DND-41 (cell line): Measurements from ENCODE around the gene SEMA6B.
"Not testable (repeated sequence)": the region's sequence is repeated elsewhere in the genome, so short reads cannot be mapped to it uniquely, and the experiment has no call there.

ENCODE experiments used
- ATAC-seq: fragments of 200-7000 bp; cut with Tn5 transposase; 3 replicates; pipeline ENCODE4 v1.9.1; 2021; ENCODE audit warnings: low read depth; ENCODE audit not compliant: insufficient read depth
- DNase-seq: peaks from one replicate; pipeline ENCODE4 v3.0.0-alpha.2; 2020
- H2AFZ ChIP-seq: 2 replicates; pipeline ENCODE4 v1.6.0; 2012; ENCODE audit warnings: low read depth, low read length
- H3K27ac ChIP-seq: 2 replicates; pipeline ENCODE4 v1.5.1; 2012; ENCODE audit warnings: low read length, inconsistent platforms
- H3K27me3 ChIP-seq: fragments of 200-600 bp; sonication (generic); 2 replicates; pipeline ENCODE4 v1.6.0; 2012; ENCODE audit warnings: low read length, mild to moderate bottlenecking, inconsistent platforms; ENCODE audit not compliant: insufficient read depth, poor library complexity
- H3K36me3 ChIP-seq: 2 replicates; pipeline ENCODE4 v1.5.1; 2012; ENCODE audit warnings: low read length, inconsistent platforms; ENCODE audit not compliant: insufficient read depth
- H3K4me1 ChIP-seq: 2 replicates; pipeline ENCODE4 v1.5.1; 2012; ENCODE audit warnings: mild to moderate bottlenecking, low read length; ENCODE audit not compliant: insufficient read depth
- H3K4me2 ChIP-seq: 2 replicates; pipeline ENCODE4 v1.6.0; 2012; ENCODE audit warnings: mild to moderate bottlenecking, moderate library complexity, low read length, inconsistent platforms; ENCODE audit not compliant: insufficient read depth
- H3K4me3 ChIP-seq, 2 experiments: fragments of 200-600 bp in 1 of 2; shearing (Covaris generic) in 1 of 2; 2 replicates each; pipeline ENCODE4 v1.5.1; 2012 to 2016; ENCODE audit warnings: inconsistent platforms in 2 of 2, low read length in 2 of 2, mild to moderate bottlenecking in 2 of 2, low read depth in 1 of 2, moderate library complexity in 1 of 2
- H3K79me2 ChIP-seq: 2 replicates; pipeline ENCODE4 v1.6.0; 2012; ENCODE audit warnings: low read length, inconsistent platforms; ENCODE audit not compliant: insufficient read depth
- H3K9ac ChIP-seq: 2 replicates; pipeline ENCODE4 v1.6.0; 2012; ENCODE audit warnings: low read depth, mild to moderate bottlenecking, inconsistent platforms, low read length, moderate library complexity
- H3K9me3 ChIP-seq: 2 replicates; pipeline ENCODE4 v1.5.1; 2012; ENCODE audit warnings: low read length, moderate library complexity, mild to moderate bottlenecking, inconsistent platforms; ENCODE audit not compliant: insufficient read depth, severe bottlenecking
- H4K20me1 ChIP-seq: 2 replicates; pipeline ENCODE4 v1.6.0; 2012; ENCODE audit warnings: low read length; ENCODE audit not compliant: insufficient read depth
- EZH2 ChIP-seq: IDR thresholded peaks from 3 replicates; pipeline ENCODE4 v1.6.1; 2012; ENCODE audit warnings: borderline replicate concordance, low read depth, mild to moderate bottlenecking, moderate library complexity, low read length, inconsistent platforms; ENCODE audit not compliant: severe bottlenecking
- TF ChIP-seq, protein P1 (sequence below): IDR thresholded peaks from 2 replicates; pipeline ENCODE4 v1.5.1; 2012; ENCODE audit warnings: borderline replicate concordance, low read length, moderate library complexity, mild to moderate bottlenecking; ENCODE audit not compliant: poor library complexity, severe bottlenecking; ENCODE audit errors: extremely low read depth

The SEMA6B gene

DNA sequence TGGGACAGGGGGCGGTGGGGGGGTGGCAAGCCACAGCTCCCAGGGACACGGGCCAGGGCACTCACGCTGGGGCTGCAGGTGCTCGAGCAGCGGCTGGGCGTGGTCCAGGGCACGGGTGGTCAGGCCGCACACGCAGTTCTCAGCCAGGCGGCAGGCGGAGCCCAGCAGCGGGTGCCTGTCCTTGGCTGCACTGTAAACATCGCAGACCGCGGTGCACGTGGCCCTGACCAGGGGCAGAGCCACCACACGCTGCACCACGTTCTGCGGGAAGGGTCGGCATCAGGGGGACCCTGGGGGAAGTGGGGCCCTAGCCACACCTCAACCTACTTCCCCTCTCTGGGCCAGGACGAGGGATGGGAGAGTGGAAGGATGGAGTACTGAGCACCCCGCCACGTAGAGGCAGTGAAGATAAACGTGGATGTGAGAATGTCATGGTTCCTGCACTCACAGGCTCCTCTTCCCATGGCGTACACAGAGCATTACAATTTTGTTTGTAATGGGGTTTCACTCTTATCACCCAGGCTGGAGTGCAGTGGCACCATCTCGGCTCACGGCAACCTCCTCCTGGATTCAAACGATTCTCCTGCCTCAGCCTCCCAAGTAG, 27.8 kb downstream of the SEMA6B start:
- Histone ChIP-seq H2AFZ (no peak overlapping the region), H3K27me3 (no peaks in the 10 kb centered on the region), H3K4me3 (no peak overlapping the region), H3K9ac (no peak overlapping the region), H3K4me2 (no peak overlapping the region), H3K4me1 (no peaks in the 10 kb centered on the region), H3K27ac (no peak overlapping the region), H3K79me2 (no peaks in the 10 kb centered on the region), H3K9me3 (no peaks in the 10 kb centered on the region), H4K20me1 (no peaks in the 10 kb centered on the region), H3K36me3 (no peaks in the 10 kb centered on the region)
- TF ChIP-seq, protein P1, sequence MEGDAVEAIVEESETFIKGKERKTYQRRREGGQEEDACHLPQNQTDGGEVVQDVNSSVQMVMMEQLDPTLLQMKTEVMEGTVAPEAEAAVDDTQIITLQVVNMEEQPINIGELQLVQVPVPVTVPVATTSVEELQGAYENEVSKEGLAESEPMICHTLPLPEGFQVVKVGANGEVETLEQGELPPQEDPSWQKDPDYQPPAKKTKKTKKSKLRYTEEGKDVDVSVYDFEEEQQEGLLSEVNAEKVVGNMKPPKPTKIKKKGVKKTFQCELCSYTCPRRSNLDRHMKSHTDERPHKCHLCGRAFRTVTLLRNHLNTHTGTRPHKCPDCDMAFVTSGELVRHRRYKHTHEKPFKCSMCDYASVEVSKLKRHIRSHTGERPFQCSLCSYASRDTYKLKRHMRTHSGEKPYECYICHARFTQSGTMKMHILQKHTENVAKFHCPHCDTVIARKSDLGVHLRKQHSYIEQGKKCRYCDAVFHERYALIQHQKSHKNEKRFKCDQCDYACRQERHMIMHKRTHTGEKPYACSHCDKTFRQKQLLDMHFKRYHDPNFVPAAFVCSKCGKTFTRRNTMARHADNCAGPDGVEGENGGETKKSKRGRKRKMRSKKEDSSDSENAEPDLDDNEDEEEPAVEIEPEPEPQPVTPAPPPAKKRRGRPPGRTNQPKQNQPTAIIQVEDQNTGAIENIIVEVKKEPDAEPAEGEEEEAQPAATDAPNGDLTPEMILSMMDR, result no peak
- no peak for TF ChIP-seq EZH2
- no peak for DNase-seq
- ATAC-seq, result no peak

DNA sequence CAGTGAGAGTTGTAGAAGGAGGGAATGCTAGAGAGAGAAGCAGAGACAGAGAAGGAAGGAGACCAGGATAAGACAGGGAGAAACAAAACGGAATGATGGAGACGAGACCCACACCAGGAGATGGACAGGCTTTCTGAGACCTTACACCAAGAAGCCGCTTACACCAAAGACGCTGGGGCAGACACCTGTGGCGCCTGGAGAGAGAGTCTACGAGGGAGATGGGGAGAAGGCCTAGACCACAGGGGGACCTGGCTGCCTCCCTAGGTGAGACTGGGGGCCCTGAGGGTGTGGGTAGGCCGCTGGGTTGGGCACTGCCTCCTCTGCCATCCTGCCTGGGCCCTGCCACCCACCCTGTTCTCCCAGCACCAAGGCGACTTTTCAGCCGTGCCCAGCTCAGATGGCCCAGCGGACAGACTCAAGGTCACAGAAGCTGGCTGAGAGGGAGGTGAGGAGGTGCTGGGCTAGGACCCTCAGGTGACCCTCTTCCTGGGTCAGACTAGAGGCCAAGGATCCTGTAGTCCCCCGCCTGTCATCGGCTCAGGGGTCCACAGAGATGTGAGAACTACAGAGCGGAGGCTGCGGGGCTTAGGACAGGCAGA, 29.5 kb downstream of the SEMA6B start:
- H3K9me3 ChIP-seq, result no peaks in the 10 kb centered on the region
- H3K36me3 ChIP-seq, result no peaks in the 10 kb centered on the region
- no peaks in the 10 kb centered on the region for H4K20me1 ChIP-seq
- no peak for ATAC-seq
- no peaks in the 10 kb centered on the region for H3K4me1 ChIP-seq
- no peak overlapping the region for H3K4me3 ChIP-seq
- no peak overlapping the region for H3K27ac ChIP-seq
- H3K4me2 ChIP-seq, result no peak overlapping the region
- no peaks in the 10 kb centered on the region for H3K27me3 ChIP-seq
- H3K9ac ChIP-seq, result no peak overlapping the region
- no peak overlapping the region for H2AFZ ChIP-seq
- H3K79me2 ChIP-seq, result no peaks in the 10 kb centered on the region
- no peak for DNase-seq
- TF ChIP-seq, protein P1, result no peak
- TF ChIP-seq EZH2, result no peak

GRCh38 chr19:4528843-4529242, 30.6 kb downstream of the SEMA6B start:
- H3K4me1 ChIP-seq, result no peaks in the 10 kb centered on the region
- no peak overlapping the region for H3K4me2 ChIP-seq
- H3K79me2 ChIP-seq, result no peaks in the 10 kb centered on the region
- H3K27me3 ChIP-seq, result no peaks in the 10 kb centered on the region
- ATAC-seq (no peak), DNase-seq (no peak)
- no peaks in the 10 kb centered on the region for H4K20me1 ChIP-seq
- no peak overlapping the region for H3K4me3 ChIP-seq
- TF ChIP-seq EZH2, result no peak
- no peaks in the 10 kb centered on the region for H3K36me3 ChIP-seq
- no peaks in the 10 kb centered on the region for H3K9me3 ChIP-seq
- H3K27ac ChIP-seq, result no peak overlapping the region
- no peak overlapping the region for H2AFZ ChIP-seq
- no peak overlapping the region for H3K9ac ChIP-seq

DNA sequence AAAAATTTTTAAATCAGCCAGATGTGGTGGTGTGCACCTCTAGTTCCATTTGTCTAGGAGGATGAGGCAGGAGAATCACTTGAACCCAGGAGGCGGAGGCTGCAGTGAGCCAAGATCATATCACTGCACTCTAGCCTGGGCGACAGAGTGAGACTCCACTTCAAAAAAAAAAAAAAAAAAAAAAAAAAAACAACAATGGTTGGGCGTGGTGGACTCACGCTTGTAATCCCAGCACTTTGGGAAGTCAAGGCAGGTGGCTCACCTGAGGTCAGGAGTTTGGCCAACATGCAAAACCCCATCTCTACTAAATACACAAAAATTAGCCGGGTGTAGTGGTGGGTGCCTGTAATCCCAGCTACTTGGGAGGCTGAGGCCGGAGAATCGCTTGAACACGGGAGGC, 32.1 kb downstream of the SEMA6B start:
- not testable (repeated sequence) for H3K9me3 ChIP-seq, H3K36me3 ChIP-seq, H3K79me2 ChIP-seq, ATAC-seq, DNase-seq, H3K4me3 ChIP-seq, H2AFZ ChIP-seq, H3K4me1 ChIP-seq, H4K20me1 ChIP-seq, H3K9ac ChIP-seq, H3K4me2 ChIP-seq, H3K27me3 ChIP-seq, H3K27ac ChIP-seq
